Astrocyte of the spinal cord (primary cell): ENCODE results near the gene TXNRD2.

ENCODE experiments used
- DNase-seq: peaks from one replicate; pipeline ENCODE4 v3.0.0; 2011; ENCODE audit warnings: low read depth, low spot score
- H3K4me3 ChIP-seq: 2 replicates; pipeline ENCODE4 v1.5.1; 2011; ENCODE audit warnings: low read depth, mild to moderate bottlenecking, low read length, moderate library complexity
- in situ Hi-C: cut with HindIII; loops from 2 replicates; pipeline ENCODE4 v1.10.0; 2017; ENCODE audit warnings: low sequenced_read_pairs
- TF ChIP-seq, protein P1 (sequence below): IDR thresholded peaks from 2 replicates; pipeline ENCODE4 v1.5.1; 2012; ENCODE audit warnings: low read depth, mild to moderate bottlenecking, low read length, inconsistent platforms

Gene TXNRD2

DNA sequence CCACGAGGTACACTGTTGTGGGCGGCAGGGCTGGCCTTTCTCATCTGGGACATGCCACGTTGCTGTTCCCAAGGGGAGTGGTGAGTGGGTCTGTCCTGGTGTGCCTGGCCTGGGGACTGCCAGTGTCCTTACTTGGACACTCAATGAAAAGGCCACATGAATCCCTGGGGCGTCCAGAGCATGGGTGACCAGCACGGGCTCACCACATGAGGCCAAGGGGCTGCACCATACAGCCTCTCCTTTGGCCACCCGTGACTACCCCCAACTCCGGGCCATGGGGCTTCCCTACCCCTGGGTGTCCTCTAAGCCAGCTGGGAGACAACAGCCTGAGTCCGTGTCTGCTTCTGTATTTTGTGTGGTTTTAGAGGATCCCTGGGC lies 20.2 kb upstream of the TXNRD2 start:
- DNase-seq = no peak
- in situ Hi-C loops = no loop called here
- no peak overlapping the region for H3K4me3 ChIP-seq
- TF ChIP-seq, protein P1, sequence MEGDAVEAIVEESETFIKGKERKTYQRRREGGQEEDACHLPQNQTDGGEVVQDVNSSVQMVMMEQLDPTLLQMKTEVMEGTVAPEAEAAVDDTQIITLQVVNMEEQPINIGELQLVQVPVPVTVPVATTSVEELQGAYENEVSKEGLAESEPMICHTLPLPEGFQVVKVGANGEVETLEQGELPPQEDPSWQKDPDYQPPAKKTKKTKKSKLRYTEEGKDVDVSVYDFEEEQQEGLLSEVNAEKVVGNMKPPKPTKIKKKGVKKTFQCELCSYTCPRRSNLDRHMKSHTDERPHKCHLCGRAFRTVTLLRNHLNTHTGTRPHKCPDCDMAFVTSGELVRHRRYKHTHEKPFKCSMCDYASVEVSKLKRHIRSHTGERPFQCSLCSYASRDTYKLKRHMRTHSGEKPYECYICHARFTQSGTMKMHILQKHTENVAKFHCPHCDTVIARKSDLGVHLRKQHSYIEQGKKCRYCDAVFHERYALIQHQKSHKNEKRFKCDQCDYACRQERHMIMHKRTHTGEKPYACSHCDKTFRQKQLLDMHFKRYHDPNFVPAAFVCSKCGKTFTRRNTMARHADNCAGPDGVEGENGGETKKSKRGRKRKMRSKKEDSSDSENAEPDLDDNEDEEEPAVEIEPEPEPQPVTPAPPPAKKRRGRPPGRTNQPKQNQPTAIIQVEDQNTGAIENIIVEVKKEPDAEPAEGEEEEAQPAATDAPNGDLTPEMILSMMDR = no peak

GRCh38 chr22:19961201-19961580 lies 19.6 kb upstream of the TXNRD2 start:
- TF ChIP-seq, protein P1 = no peak
- no peak overlapping the region for H3K4me3 ChIP-seq
- no peak for DNase-seq
- in situ Hi-C loops = no loop called here

DNA sequence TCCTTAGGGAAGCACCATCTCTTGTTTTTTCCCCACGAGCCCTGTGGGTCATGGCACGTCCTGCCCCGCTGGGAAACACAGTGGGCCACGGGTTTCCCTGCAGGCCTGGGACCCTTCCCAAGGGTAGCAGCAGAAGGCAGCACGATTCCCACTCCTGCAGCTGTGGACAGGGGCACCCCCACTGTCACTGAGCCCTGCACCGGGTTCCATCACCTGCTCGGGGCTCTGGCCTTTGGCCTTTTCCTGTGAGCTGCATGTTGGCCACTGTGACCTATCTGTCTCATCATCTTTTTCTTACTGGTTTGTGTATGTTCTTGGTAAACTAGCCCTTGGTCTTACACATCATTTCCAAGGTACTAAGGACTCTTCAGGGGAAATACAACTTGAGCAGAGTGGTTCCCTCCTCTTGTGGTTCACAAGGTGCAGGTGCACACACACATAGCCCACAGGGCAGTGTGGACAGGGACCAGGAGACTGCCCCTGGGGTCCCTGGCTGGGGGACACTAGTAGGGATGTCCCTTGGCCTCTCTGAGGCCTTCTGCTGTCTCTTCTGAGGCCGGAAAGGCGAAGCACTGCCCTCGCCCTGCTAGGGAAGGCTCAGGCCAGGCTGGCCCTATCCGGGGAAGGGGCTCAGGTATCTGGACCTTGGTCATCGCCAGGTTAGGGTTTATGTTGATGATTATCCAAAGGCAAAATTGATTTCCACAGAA lies 19.0 kb upstream of the TXNRD2 start:
- H3K4me3 ChIP-seq = no peak overlapping the region
- TF ChIP-seq, protein P1 = no peak
- in situ Hi-C loops = no loop called here
- DNase-seq = no peak

- H3K4me3 ChIP-seq = no peak overlapping the region
- TF ChIP-seq, protein P1 = no peak
- in situ Hi-C loops = no loop called here
- DNase-seq = no peak
Observed at GRCh38 chr22:19959587-19960490, 18.2 kb upstream of the TXNRD2 start.

GRCh38 chr22:19959043-19959586 lies 17.5 kb upstream of the TXNRD2 start:
- H3K4me3 ChIP-seq = peak overlapping the region; percentile 24
- in situ Hi-C loops = no loop called here
- TF ChIP-seq, protein P1 = no peak
- peak; percentile 58 for DNase-seq

DNA sequence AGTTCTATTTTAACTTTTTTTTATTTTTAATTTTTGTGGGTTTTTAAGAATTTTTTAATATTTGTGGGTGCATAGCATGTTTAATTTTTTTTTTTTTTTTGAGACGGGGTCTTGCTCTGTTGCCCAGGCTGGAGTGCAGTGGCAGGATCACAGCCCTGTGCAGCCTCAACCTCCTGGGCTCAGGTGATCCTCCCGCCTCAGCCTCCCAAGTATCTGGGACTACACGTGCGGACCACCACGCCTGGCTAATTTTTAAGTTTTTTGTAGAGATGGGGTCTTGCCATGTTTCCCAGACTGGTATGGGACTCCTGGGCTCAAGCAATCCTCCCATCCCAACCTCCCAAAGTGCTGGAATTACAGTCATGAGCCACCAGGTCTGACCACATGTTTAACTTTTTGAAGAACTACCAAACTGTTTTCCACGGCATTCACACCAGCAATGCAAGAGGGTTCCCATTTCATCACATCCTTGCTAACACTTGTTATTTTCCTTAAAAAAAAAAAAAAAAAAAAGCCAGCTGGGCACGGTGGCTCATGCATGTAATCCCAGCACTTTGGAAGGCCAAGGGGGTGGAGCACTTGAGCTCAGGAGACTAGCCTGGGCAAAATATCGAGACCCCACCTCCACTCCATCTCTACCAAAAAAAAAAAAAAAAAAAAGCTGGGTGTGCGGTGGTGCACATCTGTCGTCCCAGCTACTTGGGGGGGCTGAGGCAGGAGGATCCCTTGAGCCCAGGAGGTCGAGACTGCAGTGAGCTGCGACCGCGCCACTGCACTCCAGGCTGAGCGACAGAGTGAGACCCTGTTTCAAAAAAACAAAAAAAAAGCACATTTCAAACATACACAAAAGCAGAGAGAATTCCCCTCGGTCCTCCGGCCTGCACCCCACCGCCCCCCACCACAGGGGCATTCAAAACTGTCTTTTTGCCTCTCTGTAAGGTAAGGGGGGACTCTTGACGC lies 16.7 kb upstream of the TXNRD2 start:
- TF ChIP-seq, protein P1 = no peak
- H3K4me3 ChIP-seq = no peak overlapping the region
- in situ Hi-C loops = no loop called here
- no peak for DNase-seq
